Measurements from ENCODE around the gene ABLIM3.

ABLIM3 gene

DNA sequence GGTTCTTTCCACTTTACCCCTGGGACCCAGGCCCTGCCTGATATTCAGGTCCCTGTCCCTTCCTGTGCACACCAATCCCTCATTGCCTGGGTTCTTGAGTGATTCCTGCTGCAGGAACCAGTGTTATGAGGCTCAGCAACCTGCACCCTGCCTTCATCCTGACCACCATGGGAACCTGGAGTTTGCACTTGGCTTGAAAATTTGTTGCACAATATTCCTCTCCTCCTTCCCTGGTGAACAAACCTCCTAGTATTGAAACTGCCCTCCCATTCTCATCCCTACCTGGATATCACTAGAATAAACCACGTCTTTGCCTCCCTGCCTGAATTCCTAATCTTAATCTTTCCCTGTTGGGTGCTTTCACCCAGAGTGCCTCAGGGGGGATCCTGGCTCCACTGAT is 78.3 kb downstream of the ABLIM3 start:
- DNase-seq (ENCODE audit: low read depth) = no peak
- no peak overlapping the region for H3K4me3 ChIP-seq (ENCODE audit: low read length)
- TF ChIP-seq, protein P1, sequence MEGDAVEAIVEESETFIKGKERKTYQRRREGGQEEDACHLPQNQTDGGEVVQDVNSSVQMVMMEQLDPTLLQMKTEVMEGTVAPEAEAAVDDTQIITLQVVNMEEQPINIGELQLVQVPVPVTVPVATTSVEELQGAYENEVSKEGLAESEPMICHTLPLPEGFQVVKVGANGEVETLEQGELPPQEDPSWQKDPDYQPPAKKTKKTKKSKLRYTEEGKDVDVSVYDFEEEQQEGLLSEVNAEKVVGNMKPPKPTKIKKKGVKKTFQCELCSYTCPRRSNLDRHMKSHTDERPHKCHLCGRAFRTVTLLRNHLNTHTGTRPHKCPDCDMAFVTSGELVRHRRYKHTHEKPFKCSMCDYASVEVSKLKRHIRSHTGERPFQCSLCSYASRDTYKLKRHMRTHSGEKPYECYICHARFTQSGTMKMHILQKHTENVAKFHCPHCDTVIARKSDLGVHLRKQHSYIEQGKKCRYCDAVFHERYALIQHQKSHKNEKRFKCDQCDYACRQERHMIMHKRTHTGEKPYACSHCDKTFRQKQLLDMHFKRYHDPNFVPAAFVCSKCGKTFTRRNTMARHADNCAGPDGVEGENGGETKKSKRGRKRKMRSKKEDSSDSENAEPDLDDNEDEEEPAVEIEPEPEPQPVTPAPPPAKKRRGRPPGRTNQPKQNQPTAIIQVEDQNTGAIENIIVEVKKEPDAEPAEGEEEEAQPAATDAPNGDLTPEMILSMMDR (IDR thresholded peaks at IDR 0.05; ENCODE audit: insufficient read depth, low read depth, low read length, missing control alignments) = no peak

- DNase-seq (ENCODE audit: low read depth) = no peak
- H3K4me3 ChIP-seq (ENCODE audit: low read length) = no peak overlapping the region
- TF ChIP-seq, protein P1 (IDR thresholded peaks at IDR 0.05; ENCODE audit: insufficient read depth, low read depth, low read length, missing control alignments) = no peak
Observed at GRCh38 chr5:149220750-149221149, 79.5 kb downstream of the ABLIM3 start.

GRCh38 chr5:149221326-149221725 is 80.0 kb downstream of the ABLIM3 start:
- DNase-seq (ENCODE audit: low read depth) = no peak
- H3K4me3 ChIP-seq (ENCODE audit: low read length) = no peak overlapping the region
- TF ChIP-seq, protein P1 (IDR thresholded peaks at IDR 0.05; ENCODE audit: insufficient read depth, low read depth, low read length, missing control alignments) = no peak

- DNase-seq (ENCODE audit: low read depth) = no peak
- H3K4me3 ChIP-seq (ENCODE audit: low read length) = no peak overlapping the region
- TF ChIP-seq, protein P1 (IDR thresholded peaks at IDR 0.05; ENCODE audit: insufficient read depth, low read depth, low read length, missing control alignments) = no peak
Observed at GRCh38 chr5:149221731-149222342, 80.5 kb downstream of the ABLIM3 start.

DNA sequence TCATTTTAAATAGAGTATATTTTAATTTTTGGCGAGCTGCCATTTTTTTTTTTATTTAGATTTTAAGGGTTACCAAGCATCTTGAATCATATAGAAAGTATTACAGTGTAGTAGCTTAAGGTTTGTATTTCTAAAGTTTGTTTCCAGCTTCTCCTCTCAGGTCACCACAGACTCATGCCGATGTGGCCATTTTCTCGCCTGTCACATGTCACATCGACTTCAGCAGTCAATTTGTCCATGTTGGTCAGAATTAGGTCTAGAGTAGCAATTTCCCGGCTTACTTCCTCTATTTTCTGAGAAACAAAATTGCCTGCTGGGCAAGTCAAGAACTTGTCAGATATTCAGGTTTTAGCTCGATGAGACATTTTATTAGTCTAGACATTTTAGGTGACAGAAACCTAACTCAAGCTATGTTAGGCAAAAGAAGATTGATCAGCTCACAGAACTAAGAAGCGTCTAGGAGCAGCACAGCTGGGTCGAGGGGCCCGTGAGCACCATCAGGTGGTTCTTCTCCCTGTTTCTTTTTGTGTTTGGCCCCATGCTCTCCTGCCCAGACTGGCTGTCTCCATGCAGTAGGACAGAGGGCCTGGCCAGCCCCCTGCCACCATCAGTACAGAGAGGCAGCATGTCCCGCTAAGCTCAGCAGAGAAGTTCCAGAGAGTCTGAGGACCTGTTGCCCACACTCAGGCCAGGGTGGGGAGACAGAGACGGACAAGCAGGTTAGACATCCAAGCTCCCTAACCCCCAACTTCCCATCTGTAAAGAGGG is 82.0 kb downstream of the ABLIM3 start:
- DNase-seq (ENCODE audit: low read depth) = no peak
- no peak overlapping the region for H3K4me3 ChIP-seq (ENCODE audit: low read length)
- TF ChIP-seq, protein P1 (IDR thresholded peaks at IDR 0.05; ENCODE audit: insufficient read depth, low read depth, low read length, missing control alignments) = no peak

DNA sequence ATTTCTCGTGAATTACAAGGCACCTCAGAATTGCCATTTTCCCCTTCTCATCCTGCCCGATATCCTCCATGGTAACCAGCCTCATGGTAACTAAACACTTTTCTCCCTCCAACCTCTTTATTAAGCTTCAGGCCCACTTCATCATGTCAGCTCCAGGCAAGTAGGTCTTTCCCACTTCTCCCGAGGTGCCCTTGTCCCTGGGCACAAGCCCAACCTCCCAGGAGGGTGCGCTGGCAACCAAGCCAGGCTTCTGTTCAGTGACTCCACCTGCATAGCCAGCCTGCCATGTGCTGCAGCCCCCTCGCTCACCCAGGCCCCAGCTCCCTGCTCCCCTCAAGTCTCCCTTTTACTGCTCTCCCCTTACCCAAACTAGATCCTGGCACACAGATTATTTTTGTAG is 83.0 kb downstream of the ABLIM3 start:
- H3K4me3 ChIP-seq (ENCODE audit: low read length) = no peak overlapping the region
- TF ChIP-seq, protein P1 (IDR thresholded peaks at IDR 0.05; ENCODE audit: insufficient read depth, low read depth, low read length, missing control alignments) = no peak
- no peak for DNase-seq (ENCODE audit: low read depth)
